22Rv1 (cell line): Measurements from ENCODE around the gene IL32.

ENCODE experiments used
- CTCF ChIP-seq: fragments of 450-650 bp; IDR thresholded peaks from 2 replicates; pipeline ENCODE4 v1.5.1; 2017; ENCODE audit warnings: mild to moderate bottlenecking
- ZFX ChIP-seq: fragments of 450-650 bp; IDR thresholded peaks from 2 replicates; pipeline ENCODE4 v1.6.1; 2017; ENCODE audit warnings: antibody characterized with exemption, borderline replicate concordance

GRCh38 chr16:3059723-3060242 is 5.7 kb upstream of the IL32 start:
- TF ChIP-seq CTCF: no peak
- no peak for TF ChIP-seq ZFX
